Mucosa of descending colon (tissue), 3 donors: Measurements from ENCODE around the gene CC2D2B. TPM values are rescaled to one million over a fixed set of nuclear protein-coding genes. Genes with fewer than 3 reads are reported as not detected.
A peak's percentile ranks its signal among the peaks of the same experiment; 100 is the strongest.

Experiments used
- ATAC-seq: fragments of 200-7000 bp; cut with Tn5 transposase; one replicate; pipeline ENCODE4 v1.9.1; 2020; ENCODE audit warnings: mild to moderate bottlenecking, moderate library complexity
- DNase-seq, 3 donors: peaks; one replicate each; pipeline ENCODE4 v3.0.0-alpha.2; 2020
- H3K36me3 ChIP-seq: fragments of 200-600 bp; one replicate; pipeline ENCODE4 v1.8.0; 2021; ENCODE audit warnings: low read depth, mild to moderate bottlenecking
- H3K4me1 ChIP-seq: fragments of 200-600 bp; one replicate; pipeline ENCODE4 v1.8.0; 2021; ENCODE audit warnings: low read depth, mild to moderate bottlenecking
- H3K4me3 ChIP-seq: fragments of 200-600 bp; one replicate; pipeline ENCODE4 v1.8.0; 2021; ENCODE audit warnings: mild to moderate bottlenecking
- H3K9me3 ChIP-seq: fragments of 200-600 bp; one replicate; pipeline ENCODE4 v1.8.0; 2021; ENCODE audit warnings: mild to moderate bottlenecking
- intact Hi-C, 2 donors: fragments of 100-400 bp; cut with DNase I in 1 of 2; cut with micrococcal nuclease in 1 of 2; formaldehyde crosslinking; loops; one replicate each; pipeline versions ENCODE4 v1.11.0 to v1.11.1; 2022; cut with DNase I, micrococcal nuclease
- total RNA-seq, 3 donors: library from RNA; stranded (reverse); fragmentation: NEBNext Ultra II Directional in 2 of 3; extraction: Animal tissue kit (Norgen Biotek cat#: 25700) in 2 of 3; gene quantifications; one replicate each; pipeline versions ENCODE4 v1.2.1 to v1.2.4, GENCODE V29; 2021 to 2023
- TF ChIP-seq, protein P1 (sequence below): fragments of 200-600 bp; IDR thresholded peaks from one replicate; pipeline ENCODE4 v1.8.0; 2022; ENCODE audit warnings: antibody characterized with exemption, mild to moderate bottlenecking
- donor health status: DM: no; HTN: no; CAD: no; lungs with moderate emphysema.
- donor health status: DM: no; HTN: no; CAD: no.
- donor health status: DM: no; HTN: yes; CAD: no.

The CC2D2B gene
- total RNA-seq, 3 donors from 2014 or later = 0.41 to 1.7 (median 0.75) TPM

DNA sequence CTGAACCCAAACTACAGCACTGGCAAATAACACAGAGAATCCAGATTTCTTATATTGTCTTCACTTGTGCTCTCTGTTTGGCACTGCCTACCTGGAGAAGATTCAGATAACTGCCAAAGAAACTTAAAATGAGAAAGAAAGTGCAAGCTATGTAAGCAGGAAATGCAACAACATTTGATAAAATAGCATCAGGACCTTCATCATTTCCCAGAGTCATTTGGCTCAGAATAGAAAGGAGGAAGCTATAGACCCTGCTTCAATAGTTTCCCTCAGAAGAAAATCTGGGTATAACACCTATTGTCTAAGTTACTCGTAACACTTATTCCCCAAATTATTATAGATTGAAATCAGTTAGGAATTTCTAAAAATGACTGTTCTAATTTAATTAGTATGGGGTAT, 56.2 kb downstream of the CC2D2B start:
- H3K9me3 ChIP-seq = peaks cover 11% of the 10 kb centered on the region
- H3K4me1 ChIP-seq = no peaks in the 10 kb centered on the region
- no peak overlapping the region for H3K4me3 ChIP-seq
- intact Hi-C loops = no loop called here
- ATAC-seq (no peak), DNase-seq (no peak)
- TF ChIP-seq, protein P1, sequence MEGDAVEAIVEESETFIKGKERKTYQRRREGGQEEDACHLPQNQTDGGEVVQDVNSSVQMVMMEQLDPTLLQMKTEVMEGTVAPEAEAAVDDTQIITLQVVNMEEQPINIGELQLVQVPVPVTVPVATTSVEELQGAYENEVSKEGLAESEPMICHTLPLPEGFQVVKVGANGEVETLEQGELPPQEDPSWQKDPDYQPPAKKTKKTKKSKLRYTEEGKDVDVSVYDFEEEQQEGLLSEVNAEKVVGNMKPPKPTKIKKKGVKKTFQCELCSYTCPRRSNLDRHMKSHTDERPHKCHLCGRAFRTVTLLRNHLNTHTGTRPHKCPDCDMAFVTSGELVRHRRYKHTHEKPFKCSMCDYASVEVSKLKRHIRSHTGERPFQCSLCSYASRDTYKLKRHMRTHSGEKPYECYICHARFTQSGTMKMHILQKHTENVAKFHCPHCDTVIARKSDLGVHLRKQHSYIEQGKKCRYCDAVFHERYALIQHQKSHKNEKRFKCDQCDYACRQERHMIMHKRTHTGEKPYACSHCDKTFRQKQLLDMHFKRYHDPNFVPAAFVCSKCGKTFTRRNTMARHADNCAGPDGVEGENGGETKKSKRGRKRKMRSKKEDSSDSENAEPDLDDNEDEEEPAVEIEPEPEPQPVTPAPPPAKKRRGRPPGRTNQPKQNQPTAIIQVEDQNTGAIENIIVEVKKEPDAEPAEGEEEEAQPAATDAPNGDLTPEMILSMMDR = no peak
- no peaks in the 10 kb centered on the region for H3K36me3 ChIP-seq

DNA sequence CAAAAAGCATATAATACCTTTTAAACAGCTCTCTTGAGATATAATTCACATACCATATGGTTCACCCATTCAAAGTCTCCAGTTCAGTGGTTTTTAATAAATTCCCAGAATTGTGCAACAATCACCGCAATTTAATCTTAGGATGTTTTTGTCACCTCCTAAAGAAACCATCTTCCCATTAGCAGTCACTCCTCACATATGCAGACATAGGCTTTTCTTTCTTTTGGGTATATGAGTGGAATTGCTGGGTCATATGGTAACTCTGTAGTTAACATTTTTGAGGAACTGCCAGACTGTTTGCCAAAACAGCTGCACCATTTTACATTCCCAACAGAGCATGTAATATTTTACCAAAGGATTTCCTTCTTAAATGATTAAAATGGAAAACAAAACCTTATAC, 57.0 kb downstream of the CC2D2B start:
- H3K36me3 ChIP-seq = no peaks in the 10 kb centered on the region
- intact Hi-C loops = no loop called here
- peaks cover 4% of the 10 kb centered on the region for H3K9me3 ChIP-seq
- H3K4me3 ChIP-seq = no peak overlapping the region
- DNase-seq (no peak), ATAC-seq (no peak)
- H3K4me1 ChIP-seq = no peaks in the 10 kb centered on the region
- TF ChIP-seq, protein P1 = no peak

DNA sequence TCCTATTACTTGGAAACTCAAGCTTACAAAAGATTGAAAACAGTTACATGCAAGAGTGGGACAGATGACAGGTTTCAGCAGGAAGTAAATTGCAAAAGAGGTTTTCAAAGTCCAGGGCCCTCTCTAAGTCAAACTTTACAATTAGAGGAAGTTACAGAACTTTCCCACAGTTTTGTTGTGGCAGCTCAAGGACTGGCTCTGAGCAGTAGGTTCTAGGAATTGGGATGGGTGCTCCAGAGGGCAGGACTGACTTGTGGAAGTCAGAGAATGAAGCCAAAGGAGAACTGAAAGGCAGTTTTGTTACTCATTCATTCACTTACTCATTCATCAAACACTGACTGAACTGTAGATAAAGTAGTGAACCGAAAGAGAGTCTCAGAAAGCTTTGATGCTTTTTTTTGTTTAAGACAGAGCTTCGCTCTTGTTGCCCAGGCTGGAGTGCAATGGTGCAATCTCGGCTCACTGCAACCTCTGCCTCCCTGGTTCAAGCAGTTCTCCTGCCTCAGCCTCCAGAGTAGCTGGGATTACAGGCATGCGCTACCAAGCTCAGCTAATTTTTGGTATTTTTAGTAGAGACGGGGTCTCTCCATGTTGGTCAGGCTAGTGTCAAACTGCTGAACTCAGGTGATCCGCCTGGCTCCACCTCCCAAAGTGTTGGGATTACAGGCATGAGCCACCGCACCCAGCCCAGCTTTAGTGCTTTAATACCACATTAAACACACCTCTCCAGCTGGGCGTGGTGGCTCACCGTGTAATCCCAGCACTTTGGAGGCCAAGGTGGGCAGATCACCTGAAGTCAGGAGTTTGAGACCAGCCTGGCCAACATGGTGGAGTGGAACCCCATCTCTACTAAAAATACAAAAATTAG, 68.8 kb downstream of the CC2D2B start:
- H3K4me1 ChIP-seq = no peaks in the 10 kb centered on the region
- no peaks in the 10 kb centered on the region for H3K9me3 ChIP-seq
- no peaks in the 10 kb centered on the region for H3K36me3 ChIP-seq
- ATAC-seq (peak; percentile 82), DNase-seq (peak in 2 of 3 donors; percentile 7 to 24)
- intact Hi-C loops = no loop called here
- TF ChIP-seq, protein P1 = no peak
- no peak overlapping the region for H3K4me3 ChIP-seq

DNA sequence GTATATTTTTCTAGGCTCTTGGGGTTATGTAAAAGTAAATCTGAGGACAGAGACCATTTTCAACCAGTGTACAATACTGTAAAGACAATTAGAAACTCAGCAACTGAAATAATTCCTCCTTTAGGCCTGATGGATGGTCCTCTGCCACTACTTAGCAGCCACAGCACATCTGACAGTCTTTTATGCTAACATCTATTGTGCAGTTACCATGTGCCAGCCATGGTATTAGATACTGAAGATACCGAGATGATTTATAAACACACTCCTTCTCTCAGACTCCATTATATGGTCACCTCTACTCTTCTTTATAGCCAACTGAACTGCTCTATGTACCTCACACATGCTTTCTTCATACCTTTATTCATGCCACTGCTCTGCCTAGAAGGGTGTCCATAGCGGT, 74.4 kb downstream of the CC2D2B start:
- Histone ChIP-seq H3K36me3 (no peaks in the 10 kb centered on the region), H3K9me3 (no peaks in the 10 kb centered on the region), H3K4me1 (no peaks in the 10 kb centered on the region), H3K4me3 (no peak overlapping the region)
- TF ChIP-seq, protein P1 = no peak
- ATAC-seq (no peak), DNase-seq (no peak)
- intact Hi-C loops = no loop called here

DNA sequence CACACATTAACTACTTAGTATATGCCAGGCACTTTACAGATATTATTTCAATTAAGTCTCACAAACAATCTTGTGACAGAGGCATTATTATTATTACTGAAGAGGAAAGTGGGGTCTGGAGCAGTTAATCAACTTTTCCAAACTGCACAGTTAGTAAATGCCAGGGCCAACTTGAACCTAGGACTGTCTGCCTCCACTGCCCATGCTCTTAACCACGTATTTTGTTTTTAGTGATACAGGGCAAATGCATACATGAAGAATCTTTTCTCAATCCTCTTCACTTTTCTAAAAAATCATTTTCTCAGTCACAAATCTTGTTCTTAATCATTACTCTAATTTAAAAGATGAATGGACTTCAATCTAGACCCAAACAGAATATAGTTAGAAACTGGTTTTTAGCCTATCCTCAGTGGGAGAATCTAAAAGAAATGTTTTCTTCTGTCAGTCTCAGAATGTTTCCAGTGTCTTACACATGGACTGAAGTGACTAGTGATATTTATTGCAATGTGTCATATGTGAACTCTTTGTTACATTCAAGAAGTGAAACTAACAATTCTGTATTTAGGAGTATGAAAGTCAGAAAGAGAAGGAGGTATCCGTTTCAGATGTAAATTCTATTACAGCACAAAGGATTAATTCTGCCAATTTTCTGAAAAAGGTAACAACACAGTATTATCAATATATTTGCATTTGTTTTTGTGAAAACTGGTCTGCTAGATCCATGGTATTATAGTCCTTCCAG, 80.1 kb downstream of the CC2D2B start:
- intact Hi-C loops = no loop called here
- ATAC-seq (no peak), DNase-seq (no peak)
- Histone ChIP-seq H3K4me3 (no peak overlapping the region), H3K36me3 (no peaks in the 10 kb centered on the region), H3K4me1 (no peaks in the 10 kb centered on the region), H3K9me3 (no peaks in the 10 kb centered on the region)
- TF ChIP-seq, protein P1 = no peak
